ENCODE measurements around the gene DZIP1L.

DNA sequence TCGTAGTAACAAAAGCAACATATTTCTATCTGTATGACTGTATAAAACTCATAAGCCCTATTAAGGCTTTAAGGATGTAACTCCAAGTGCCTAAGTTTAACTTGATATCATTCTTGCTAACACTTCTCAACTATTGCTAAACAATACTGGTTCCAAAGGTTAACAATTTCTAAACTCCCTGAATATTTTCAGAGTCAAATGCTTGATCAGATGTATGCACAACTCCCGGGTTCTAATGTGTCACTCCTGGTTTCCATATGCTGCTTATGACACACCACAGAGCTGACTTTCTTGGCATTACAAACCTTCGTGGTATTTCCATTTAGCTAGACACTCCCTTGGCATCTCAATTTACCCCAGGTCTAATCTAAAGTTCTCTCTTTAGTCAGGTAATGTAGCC lies 26.3 kb downstream of the DZIP1L start:
- TF ChIP-seq, protein P1, sequence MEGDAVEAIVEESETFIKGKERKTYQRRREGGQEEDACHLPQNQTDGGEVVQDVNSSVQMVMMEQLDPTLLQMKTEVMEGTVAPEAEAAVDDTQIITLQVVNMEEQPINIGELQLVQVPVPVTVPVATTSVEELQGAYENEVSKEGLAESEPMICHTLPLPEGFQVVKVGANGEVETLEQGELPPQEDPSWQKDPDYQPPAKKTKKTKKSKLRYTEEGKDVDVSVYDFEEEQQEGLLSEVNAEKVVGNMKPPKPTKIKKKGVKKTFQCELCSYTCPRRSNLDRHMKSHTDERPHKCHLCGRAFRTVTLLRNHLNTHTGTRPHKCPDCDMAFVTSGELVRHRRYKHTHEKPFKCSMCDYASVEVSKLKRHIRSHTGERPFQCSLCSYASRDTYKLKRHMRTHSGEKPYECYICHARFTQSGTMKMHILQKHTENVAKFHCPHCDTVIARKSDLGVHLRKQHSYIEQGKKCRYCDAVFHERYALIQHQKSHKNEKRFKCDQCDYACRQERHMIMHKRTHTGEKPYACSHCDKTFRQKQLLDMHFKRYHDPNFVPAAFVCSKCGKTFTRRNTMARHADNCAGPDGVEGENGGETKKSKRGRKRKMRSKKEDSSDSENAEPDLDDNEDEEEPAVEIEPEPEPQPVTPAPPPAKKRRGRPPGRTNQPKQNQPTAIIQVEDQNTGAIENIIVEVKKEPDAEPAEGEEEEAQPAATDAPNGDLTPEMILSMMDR (IDR thresholded peaks at IDR 0.05; ENCODE audit: insufficient read depth, low read depth, low read length) = no peak
- no peak for TF ChIP-seq EZH2 (IDR thresholded peaks at IDR 0.05; ENCODE audit: insufficient read depth, low read length)
